AG04449 (cell line): Measurements from ENCODE around the gene NUMB.

Experiments used
- CTCF ChIA-PET: fragments of 350-600 bp; formaldehyde crosslinking; extraction: SDS; loops from one replicate; lab custom pipeline; 2021; ENCODE audit warnings: antibody characterized with exemption; lab: Yijun Ruan, JAX
- POLR2A ChIA-PET: fragments of 400-600, 350-600 bp; formaldehyde crosslinking; extraction: SDS; loops from one replicate; lab custom pipeline; 2020; ENCODE audit warnings: antibody characterized with exemption, inconsistent platforms; lab: Yijun Ruan, JAX
- DNase-seq: peaks from one replicate; pipeline ENCODE4 v3.0.0-alpha.2; 2010; ENCODE audit warnings: low read depth, low spot score
- H3K4me3 ChIP-seq: 2 replicates; pipeline ENCODE4 v1.5.1; 2011; ENCODE audit warnings: low read depth, mild to moderate bottlenecking, control low read depth, low read length
- CTCF ChIP-seq: IDR thresholded peaks from one replicate; pipeline ENCODE4 v1.5.1; 2011; ENCODE audit warnings: mild to moderate bottlenecking, moderate library complexity, low read length, control low read depth, inconsistent platforms; ENCODE audit not compliant: insufficient read depth; ENCODE audit errors: missing control alignments

NUMB gene

GRCh38 chr14:73225496-73225895 is 232.8 kb downstream of the NUMB start:
- POLR2A ChIA-PET: no interaction called here
- TF ChIP-seq CTCF: no peak
- DNase-seq: no peak
- CTCF ChIA-PET: interaction anchor here (1.6 kb wide), 1 partner anchor 8 kb away, joined by 4 read pairs; no protein-coding TSS in a partner anchor
- no peak overlapping the region for H3K4me3 ChIP-seq
